ENCODE results near the gene AGBL4.

DNA sequence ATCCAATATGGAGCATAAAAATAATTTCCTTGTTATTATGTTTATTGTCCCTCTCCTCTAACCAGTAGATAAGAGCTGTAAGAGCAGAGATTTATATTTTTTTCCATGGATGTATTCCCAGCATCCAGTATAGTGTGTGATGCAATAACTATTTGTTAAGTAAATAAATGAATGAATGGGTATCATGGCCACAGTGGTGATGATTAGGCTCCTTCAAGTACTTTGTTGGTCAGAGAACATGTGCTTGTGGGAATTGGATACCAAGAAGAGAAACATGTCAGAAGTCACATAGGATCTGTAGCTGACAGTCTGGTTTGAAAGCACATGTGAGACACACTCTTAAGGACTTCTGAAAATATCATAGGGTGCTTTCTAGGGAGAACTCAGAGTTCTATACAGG is 588.5 kb downstream of the AGBL4 start:
- TF ChIP-seq, protein P1, sequence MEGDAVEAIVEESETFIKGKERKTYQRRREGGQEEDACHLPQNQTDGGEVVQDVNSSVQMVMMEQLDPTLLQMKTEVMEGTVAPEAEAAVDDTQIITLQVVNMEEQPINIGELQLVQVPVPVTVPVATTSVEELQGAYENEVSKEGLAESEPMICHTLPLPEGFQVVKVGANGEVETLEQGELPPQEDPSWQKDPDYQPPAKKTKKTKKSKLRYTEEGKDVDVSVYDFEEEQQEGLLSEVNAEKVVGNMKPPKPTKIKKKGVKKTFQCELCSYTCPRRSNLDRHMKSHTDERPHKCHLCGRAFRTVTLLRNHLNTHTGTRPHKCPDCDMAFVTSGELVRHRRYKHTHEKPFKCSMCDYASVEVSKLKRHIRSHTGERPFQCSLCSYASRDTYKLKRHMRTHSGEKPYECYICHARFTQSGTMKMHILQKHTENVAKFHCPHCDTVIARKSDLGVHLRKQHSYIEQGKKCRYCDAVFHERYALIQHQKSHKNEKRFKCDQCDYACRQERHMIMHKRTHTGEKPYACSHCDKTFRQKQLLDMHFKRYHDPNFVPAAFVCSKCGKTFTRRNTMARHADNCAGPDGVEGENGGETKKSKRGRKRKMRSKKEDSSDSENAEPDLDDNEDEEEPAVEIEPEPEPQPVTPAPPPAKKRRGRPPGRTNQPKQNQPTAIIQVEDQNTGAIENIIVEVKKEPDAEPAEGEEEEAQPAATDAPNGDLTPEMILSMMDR (IDR thresholded peaks at IDR 0.05) = no peak
- no peak for TF ChIP-seq POLR2A (IDR thresholded peaks at IDR 0.05)
